A204.1 (cell line): ENCODE measurements around the gene PDXP.
"Not testable (repeated sequence)": the region's sequence is repeated elsewhere in the genome, so short reads cannot be mapped to it uniquely, and the experiment has no call there.

Source experiments
- FAIRE-seq: peaks from 2 replicates; lab custom pipeline; 2012; peaks lifted over from hg19 to GRCh38; lab: Jason Lieb, UNC

The PDXP gene, protein sequence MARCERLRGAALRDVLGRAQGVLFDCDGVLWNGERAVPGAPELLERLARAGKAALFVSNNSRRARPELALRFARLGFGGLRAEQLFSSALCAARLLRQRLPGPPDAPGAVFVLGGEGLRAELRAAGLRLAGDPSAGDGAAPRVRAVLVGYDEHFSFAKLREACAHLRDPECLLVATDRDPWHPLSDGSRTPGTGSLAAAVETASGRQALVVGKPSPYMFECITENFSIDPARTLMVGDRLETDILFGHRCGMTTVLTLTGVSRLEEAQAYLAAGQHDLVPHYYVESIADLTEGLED

DNA sequence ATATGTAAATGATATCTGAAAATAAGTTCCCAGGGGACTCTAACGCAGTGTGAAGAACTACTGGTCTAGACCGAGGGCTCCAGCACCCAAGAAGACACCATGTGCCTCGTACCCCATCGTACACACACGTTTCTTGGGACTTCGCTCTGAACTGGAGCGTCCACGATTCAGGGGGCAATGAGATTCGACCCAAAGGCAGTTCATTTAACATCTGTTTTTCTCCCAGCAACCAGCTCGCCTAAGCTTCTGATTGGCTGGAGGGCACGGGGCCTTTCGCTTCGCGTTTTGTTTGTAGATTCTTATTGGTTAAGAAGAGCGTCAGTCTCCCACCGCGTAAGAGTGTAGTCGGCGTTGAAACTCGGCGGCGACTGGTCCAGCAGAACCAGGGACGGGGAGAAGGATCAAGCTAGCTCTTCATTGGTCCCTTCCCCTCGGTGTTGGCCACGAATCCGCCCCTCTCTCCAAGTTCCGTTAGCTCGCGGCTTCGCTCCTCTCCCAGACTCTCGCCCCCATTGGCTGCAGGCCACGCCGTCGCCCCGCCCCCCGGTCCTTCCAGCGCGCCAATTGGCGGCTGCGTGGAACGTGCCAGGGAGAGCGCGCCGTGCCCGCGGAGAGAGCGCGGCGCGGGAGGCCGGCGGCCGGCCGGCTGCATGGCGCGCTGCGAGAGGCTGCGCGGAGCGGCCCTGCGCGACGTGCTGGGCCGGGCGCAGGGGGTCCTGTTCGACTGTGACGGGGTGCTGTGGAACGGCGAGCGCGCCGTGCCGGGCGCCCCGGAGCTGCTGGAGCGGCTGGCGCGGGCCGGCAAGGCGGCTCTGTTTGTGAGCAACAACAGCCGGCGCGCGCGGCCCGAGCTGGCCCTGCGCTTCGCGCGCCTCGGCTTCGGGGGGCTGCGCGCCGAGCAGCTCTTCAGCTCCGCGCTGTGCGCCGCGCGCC lies at the start of gene PDXP:
PDXP (plus strand) TSS at position 591 of the 933 bp plus-strand sequence; CDS start at position 651, 60 bp downstream.
- FAIRE-seq: peak; percentile 99

DNA sequence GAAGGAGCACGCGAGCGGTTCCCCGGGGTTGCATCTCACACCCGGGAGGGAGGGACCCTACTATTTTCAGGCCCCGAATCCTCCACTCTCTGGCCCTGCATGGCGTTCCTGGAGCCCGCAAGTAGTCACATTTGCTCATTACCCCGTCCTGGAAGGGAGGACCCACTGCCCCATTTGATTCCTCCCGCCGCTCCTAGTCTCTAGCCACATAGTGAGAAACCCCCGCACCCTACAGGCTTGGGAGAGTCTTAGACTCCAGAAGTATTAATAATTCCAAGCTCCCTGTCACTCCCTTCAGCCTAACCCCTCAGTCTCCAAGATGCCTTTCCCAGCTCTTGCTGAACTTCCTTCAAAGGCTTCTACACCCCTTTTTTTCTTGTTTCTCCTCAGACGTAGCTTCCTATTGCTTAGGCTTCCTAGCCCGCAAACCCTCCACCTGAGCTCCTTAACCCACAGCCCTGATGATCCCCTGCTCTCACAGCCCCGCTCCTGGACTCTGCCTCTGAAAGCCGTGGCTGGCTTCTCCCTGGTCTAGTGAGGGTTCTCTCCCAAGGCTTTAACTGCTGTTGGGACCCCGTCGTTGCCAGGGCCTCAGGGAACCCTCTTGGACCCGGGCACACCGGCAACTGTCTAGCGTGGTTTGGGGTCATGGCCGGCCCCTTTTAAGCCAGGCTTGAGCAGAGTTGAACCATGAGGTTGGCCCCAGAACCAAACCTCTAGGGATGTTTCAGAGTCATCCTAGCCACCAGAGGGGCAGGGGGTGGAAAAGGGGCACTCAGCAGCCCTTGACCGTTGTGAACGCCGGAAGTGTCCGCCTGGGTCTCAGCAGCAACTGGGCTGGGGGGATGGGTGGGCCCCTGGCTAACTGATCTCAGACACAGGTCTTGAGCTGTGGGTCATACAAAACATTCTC lies 49.0 kb upstream of the PDXP start:
- FAIRE-seq: no peak

DNA sequence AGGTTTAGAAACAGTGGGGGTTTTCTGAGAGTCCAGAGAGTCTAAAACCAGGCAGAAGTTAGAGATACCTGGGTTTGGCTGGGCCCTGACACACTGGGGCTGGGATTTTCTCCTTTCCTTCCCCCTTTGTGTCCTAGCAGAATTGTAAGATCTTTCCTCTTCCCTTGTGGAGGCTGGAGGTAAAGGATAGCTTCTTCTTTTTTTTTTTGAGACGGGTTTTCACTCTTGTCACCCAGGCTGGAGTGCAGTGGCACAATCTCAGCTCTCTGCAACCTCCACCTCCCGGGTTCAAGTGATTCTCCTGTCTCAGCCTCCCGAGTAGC lies 48.4 kb upstream of the PDXP start:
- FAIRE-seq: not testable (repeated sequence)

DNA sequence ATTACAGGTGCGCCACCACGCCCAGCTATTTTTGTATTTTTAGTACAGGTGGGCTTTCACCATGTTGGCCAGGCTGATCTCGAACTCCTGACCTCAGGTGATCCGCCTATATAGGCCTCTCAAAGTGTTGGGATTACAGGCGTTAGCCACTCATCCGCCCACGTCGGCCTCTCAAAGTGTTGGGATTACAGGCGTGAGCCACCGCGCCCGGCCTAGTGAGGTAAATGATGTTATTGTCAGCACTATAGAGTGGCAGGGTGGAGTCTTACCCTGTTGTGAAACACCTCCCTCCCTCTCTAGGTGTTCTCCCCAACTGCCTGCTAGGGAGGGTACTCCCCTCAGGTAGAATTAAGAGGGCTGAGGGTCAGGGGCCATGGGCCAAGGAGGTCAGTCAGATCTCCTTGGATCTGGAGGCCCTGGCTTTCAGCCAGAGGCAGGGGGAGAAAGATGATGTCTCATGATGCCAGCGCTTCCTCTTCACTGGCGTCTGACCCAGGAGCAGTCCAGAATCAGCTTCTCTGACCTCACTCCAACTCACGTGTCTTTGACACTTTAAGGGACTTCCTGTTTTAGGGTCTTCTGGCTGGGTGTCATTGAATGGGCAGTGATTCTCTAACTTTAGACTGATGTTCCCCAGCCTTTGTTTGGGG lies 47.9 kb upstream of the PDXP start:
- no peak for FAIRE-seq

DNA sequence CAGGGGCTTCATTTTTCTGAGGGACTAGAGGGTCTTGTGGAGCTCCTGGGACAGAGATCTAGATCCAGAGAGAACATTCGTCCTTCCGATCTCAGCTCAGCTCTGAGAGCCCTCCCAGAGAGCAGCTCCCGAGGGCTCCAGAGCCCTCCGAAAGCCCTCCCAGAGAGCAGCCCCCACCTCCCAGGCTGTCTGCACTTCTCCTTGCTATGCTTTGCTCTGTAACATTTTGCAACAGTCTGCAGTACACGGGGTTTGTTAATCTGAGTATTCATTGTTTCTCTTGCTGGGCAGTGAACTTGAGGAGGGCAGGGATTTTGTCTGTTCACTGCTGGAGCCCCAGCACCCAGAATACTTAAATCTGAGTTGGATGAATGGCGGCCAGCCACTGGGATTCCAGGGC lies 47.3 kb upstream of the PDXP start:
- FAIRE-seq: no peak

DNA sequence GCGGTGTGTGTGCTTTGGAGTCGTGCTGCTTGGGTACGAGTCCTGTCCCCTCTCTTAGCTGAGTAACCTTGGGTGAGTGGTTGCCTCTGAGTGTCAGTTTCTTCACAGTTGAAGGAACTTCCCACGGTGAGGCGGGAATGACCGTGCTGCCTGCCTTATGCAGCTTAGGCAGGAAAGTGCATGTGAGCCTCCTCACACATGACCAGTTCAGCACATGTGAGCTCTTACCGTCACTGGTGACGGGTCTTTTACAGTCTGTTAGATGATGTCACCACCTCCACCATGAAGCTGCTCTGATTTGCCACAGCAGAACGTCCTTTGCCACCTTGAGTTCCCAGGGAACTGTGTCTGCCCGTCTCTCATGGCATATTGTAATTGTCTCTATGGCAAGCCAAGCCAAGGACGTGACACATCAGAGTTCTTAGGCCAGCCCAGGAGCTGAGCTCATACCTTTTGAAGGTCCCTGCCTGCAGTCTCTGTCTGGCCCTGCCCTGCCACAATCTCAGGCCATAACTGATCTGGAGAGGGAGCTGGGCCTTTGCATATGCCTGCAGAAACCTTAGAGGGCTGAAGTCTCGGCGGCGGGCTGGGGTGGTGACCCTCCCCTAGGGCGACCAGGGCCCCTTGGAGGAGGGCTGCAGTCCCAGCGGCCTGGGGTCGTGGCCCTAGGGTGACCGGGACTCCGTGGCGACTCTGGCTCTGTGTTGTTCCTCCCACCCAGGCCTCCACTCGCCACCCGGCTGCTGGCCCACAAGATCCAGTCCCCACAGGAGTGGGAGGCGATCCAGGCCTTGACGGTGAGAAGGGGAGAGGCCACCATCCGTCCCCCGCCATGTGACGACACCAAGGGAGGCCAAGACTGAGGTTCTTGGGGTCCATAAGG lies 42.1 kb upstream of the PDXP start:
- FAIRE-seq: no peak

DNA sequence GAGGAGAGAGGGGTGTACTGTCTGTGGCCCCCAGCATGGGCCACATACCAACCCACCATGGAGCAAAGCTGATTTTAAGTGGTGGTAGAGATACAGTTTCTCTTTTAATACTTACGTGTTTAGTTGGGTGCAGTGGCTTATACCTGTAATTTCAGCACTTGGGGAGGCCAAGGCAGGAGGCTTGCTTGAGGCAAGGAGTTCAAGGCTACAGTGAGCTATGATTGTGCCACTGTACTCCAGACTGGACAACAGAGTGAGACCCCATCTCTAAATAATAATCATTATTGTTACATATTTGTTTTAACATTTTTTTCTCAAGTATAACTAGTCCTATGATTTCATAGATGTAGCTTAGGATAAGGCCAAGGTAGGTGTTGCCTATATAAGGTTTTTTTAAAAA lies 41.1 kb upstream of the PDXP start:
- FAIRE-seq: no peak

DNA sequence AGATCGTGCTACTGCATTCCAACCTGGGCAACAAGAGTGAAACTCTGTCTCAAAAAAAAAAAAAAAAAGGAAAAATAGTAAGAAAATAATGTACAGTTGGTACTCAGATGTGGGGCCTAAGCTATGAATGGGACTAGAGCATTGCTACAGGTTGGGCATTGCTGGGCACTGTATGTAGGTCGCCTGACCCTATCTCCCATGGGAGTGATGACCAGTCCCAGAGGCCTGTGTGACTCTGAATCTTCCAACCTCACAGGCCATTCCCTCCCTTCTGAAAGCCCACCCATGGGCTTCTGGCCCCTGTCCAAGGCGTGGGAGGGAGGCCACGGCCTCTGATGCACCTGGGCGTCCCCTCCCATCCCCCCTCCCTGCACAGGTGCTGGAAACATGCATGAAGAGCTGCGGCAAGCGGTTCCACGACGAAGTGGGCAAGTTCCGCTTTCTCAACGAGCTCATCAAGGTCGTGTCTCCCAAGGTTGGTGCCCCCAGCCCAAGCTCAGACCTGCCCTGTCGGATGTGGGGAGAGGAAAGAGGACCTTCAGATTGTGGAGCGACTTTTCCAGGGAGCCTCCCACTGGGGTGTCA lies 40.4 kb upstream of the PDXP start:
- FAIRE-seq: no peak

DNA sequence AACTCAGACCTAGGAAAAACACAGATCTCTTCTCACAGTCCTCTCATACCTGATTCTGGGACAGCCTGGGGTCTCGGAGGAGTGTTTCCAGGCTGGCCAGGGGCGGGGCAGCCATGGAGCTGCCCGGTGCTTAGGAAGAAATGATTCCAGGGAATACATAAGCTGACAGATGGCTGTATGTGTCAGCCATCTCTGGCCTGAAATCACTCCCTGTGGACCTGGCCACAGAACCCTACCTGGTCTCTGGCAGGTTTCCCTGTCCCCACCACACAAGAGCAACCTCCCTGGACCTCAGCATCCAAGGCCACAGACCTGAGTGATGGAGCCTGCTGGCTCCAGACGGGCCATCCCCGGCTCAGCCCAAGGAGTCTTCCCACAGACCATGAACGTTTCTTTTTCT lies 39.8 kb upstream of the PDXP start:
- FAIRE-seq: no peak

DNA sequence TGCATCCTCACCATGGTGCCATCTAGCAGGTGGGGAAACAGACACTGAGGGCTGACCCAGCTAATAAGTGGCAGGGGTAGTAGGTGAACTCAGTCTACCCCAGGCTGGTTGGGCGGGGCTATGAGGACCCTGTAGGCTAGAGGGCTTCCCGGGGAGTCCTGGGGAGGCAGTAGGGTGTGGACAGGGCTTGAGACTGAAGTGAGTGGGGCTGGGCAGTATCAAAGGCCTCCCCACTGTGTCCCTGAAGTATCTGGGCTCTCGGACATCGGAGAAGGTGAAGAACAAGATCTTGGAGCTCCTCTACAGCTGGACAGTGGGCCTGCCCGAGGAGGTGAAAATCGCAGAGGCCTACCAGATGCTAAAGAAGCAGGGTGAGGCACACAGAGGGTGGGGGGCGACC lies 38.5 kb upstream of the PDXP start:
- FAIRE-seq: no peak

DNA sequence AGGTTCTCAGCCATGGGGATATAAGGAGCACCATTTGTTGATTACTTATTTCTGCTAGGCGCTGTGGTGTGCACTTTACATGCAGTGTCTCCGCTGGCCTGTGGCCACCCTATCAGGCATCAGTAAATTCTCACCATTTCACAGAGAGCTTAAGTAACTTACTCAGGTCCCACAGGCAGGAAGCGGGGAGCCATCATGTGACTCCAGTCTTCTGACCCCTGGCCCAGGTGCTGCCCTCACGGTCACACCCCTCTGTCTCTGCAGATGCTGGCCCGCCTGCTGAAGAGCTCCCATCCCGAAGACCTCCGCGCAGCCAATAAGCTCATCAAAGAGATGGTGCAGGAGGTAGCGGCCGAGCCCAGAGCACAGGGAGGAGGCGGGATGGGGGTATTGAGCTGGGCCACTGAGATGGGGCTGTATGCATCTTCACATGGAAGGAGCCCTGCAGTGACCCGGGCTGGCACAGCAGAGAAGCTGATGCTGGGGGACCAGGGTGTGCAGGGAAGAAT lies 37.1 kb upstream of the PDXP start:
- no peak for FAIRE-seq

DNA sequence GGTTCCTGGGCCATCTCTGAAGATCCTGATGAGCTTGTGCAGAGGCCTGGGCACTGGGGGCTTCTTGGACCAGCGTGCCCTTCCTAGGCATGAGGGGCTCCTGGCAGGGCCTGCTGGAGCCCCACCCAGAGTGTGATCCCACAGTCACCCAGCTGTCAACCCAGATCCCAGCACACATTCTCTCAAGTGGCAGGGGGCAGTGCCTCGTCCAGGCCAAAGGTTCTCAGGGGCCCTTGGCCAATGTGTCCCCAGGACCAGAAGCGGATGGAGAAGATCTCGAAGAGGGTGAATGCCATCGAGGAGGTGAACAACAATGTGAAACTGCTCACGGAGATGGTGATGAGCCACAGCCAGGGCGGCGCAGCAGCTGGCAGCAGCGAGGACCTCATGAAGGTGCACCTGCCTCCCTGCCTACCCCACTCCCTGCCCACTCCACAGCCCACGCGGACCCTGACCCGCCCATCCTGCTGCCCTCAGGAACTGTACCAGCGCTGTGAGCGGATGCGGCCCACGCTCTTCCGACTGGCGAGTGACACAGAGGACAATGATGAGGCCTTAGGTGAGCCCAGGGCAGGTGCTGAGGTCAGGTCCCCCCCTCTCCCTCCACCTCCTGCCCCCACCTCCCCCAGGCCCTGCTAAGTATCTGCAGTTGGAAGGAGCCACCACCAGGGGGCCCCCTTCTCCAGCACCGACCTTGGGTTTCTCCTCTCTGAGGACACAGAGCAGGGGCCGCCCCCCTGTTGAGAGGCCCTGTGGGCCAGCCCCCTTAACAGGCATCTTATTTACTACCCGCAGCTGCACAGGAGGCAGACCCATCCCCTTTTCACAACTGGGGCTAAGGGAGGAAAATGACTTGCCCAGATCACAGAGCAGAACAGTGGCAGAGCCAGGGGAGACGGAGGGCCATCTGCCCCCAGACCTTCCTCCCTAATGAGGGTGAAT lies 35.2 kb upstream of the PDXP start:
- no peak for FAIRE-seq

DNA sequence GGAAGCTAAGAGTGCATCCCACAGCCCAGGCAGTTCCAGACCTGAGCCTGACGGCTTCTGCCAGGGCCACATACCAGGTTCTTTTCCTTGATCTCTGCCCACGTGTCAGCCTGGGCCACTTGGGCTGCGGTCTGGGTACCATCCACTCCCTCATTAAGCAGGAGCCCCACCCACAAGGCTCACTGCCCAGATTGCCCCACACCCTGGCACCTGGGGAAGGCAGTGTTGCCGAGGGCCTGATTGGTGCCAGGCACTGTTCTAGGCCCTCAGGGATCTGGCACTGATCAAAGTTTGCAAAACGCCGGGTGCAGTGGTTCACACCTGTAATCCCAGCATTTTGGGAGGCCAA lies 34.5 kb upstream of the PDXP start:
- FAIRE-seq: no peak

DNA sequence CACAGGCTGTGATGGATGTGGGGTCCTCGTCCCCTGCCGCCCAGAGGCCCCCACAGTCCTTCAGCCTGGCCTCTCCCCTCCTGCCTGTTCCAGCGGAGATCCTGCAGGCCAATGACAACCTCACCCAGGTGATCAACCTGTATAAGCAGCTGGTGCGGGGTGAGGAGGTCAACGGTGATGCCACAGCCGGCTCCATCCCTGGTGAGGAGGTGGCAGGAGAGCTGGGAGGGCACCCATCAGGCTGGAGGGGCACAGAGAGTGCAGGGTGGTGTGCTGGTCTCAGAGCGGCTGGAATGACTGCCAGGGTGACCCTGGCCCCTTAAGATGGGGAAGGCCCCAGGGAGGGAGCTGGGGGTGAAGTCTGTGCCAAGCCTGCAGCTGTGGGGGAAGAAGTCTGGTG lies 33.6 kb upstream of the PDXP start:
- no peak for FAIRE-seq

DNA sequence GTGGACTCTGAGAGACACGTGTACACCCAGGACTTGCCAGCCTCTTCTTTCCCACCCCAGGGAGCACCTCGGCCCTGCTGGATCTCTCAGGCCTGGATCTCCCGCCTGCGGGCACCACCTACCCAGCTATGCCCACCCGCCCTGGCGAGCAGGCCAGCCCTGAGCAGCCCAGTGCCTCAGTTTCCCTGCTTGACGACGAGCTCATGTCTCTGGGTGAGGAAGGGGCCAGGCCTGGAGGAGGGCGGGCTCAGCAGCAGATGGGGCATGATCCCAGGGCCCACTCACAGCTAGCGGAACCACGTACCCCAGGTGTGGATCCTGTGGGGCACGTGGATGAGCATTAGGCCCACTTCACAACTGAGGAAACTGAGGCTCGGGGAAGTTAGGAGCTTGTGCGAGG lies 32.8 kb upstream of the PDXP start:
- FAIRE-seq: no peak

DNA sequence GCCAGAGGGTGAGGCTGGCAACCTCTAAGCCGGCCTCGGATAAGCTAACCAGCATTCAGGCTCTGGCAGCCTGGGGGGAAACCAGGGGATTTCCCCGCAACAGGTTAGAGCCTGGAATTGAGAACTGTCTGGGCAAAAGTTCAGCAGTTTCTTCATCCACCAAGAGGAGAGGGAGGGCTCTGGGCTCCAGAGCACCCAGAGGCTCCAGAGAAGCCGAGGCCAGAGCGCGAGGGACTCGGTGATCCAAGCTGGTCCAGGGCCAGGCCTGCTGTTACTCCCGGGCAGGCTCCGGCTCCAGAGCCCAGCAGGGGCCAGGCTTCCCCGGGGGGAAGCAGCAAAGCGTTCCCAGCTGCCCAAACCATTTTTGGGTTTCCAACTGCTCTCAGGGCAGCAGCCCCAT lies 32.4 kb upstream of the PDXP start:
- FAIRE-seq: no peak

DNA sequence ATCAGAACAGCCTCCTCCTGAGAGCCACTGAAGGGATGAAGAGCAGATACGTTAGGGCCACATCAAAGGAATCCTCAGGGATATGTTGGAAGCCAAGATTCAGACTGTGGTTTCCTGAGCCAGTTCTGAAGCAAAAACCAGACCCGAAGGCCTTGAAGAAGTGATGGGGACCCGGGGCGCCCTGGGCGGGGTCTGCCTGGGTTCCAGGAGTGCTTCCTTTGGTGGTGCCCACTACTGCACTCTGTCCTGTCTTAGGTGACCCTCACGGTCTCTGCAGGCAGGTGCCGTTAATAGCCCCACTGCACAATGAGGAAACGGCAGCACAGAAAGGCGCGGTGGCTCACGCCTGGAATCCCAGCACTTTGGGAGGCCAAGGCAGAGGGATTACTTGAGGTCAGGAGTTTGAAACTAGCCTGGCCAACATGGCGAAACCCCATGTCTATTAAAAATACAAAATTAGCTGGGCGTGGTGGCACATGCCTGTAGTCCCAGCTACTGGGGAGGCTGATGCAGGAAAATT lies 31.9 kb upstream of the PDXP start:
- no peak for FAIRE-seq

DNA sequence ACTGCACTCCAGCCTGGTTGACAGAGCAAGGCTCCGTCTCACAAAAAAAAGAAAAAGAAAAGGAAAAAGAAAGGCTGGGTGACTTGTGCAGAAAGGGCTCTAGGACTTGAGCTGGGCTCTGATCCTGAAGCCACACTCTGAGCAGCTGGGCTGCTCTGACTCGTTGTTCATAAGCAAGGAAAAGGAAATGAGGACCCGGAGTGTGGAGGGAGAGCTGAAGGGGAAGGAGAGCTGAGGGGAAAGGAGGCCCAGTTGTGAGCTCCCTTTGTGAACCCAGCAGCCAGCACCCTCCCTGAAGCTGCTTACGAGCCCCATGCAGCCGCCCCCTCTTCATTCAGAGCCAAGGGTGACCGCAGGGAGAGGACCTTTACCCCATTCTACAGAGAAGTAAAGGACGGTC lies 31.4 kb upstream of the PDXP start:
- FAIRE-seq: no peak

DNA sequence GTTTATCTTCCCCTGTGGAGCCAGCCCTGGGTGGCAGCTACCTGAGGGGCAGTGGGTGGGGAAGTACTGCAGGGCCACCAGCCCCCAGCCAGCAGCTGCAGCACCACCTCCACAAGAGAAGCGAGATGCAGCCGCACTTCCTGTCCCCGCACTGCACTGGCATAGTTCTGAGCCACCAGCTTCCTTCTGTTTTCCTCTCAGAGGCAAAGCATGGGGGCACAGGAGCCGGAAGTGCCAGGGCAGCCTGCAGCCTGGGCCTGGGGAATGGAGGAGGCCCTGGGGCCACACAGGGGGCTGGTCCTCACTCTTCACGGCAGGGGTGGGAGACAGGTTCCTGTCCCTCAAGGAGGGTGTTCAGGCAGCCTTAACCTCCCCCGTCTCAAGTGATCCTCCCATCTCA lies 31.0 kb upstream of the PDXP start:
- FAIRE-seq: no peak
